Naive thymus-derived CD4-positive, alpha-beta T cell (primary cell): ENCODE data around the gene SLC29A1. TPM values are rescaled to one million over a fixed set of nuclear protein-coding genes. Genes with fewer than 3 reads are reported as not detected.
A peak's percentile ranks its signal among the peaks of the same experiment; 100 is the strongest.

ENCODE experiments used
- ATAC-seq: fragments of 150-1000 bp; cut with Tn5 transposase; 2 replicates; pipeline ENCODE4 v1.10.0; 2021; ENCODE audit warnings: mild to moderate bottlenecking, moderate library complexity
- CTCF ChIA-PET: fragments of 350-600 bp; sonication (Branson Sonifier 250); formaldehyde crosslinking; loops from one replicate; lab custom pipeline; 2021; ENCODE audit warnings: antibody characterized with exemption; lab: Charles Lee
- POLR2A ChIA-PET: fragments of 350-600 bp; sonication (Branson Sonifier 250); formaldehyde crosslinking; loops from one replicate; lab custom pipeline; 2021; ENCODE audit warnings: antibody characterized with exemption, inconsistent platforms; lab: Charles Lee
- DNase-seq, 9 donors: peaks; one replicate each; pipeline versions ENCODE4 v3.0.0 to v3.0.0-alpha.2; 2020 to 2022; ENCODE audit warnings: mixed read lengths in 1 of 9
- H3K27ac ChIP-seq: one replicate; pipeline ENCODE4 v1.7.0; 2013; ENCODE audit warnings: mild to moderate bottlenecking, low read depth, low read length, moderate library complexity
- H3K27me3 ChIP-seq, 2 donors: one replicate each; pipeline ENCODE4 v1.7.0; 2013; ENCODE audit warnings: low read length in 2 of 2, mild to moderate bottlenecking in 2 of 2, moderate library complexity in 2 of 2; ENCODE audit not compliant: control insufficient read depth in 2 of 2, insufficient read depth in 2 of 2
- H3K36me3 ChIP-seq, 3 experiments: 1 replicate in 2 of 3; 2 replicates in 1 of 3; pipeline ENCODE4 v1.7.0; 2013; ENCODE audit warnings: low read length in 3 of 3, mild to moderate bottlenecking in 3 of 3, moderate library complexity in 1 of 3; ENCODE audit not compliant: insufficient read depth in 3 of 3, control insufficient read depth in 2 of 3
- H3K4me1 ChIP-seq, 2 donors: one replicate each; pipeline ENCODE4 v1.7.0; 2013; ENCODE audit warnings: low read length in 2 of 2, mild to moderate bottlenecking in 2 of 2, moderate library complexity in 1 of 2; ENCODE audit not compliant: control insufficient read depth in 2 of 2, insufficient read depth in 2 of 2
- H3K4me3 ChIP-seq: 2 replicates; pipeline ENCODE4 v1.7.0; 2013; ENCODE audit warnings: mild to moderate bottlenecking, low read length
- H3K9me3 ChIP-seq, 3 experiments: 1 replicate in 2 of 3; 2 replicates in 1 of 3; pipeline ENCODE4 v1.7.0; 2013; ENCODE audit warnings: low read length in 3 of 3; ENCODE audit not compliant: control insufficient read depth in 2 of 3
- H3K27ac Mint-ChIP-seq, 9 donors: one replicate each; pipeline ENCODE4 v1.8.0; 2020 to 2022; ENCODE audit warnings: mixed read lengths in 9 of 9, mild to moderate bottlenecking in 8 of 9, moderate library complexity in 5 of 9, inconsistent platforms in 2 of 9
- H3K27me3 Mint-ChIP-seq, 5 donors: one replicate each; pipeline ENCODE4 v1.8.0; 2021 to 2022; ENCODE audit warnings: mixed read lengths in 5 of 5, mild to moderate bottlenecking in 1 of 5
- H3K36me3 Mint-ChIP-seq, 5 donors: one replicate each; pipeline ENCODE4 v1.8.0; 2020 to 2022; ENCODE audit warnings: mixed read lengths in 5 of 5, mild to moderate bottlenecking in 3 of 5, inconsistent platforms in 1 of 5
- H3K4me1 Mint-ChIP-seq, 7 donors: one replicate each; pipeline ENCODE4 v1.8.0; 2020 to 2022; ENCODE audit warnings: mixed read lengths in 7 of 7, mild to moderate bottlenecking in 3 of 7, inconsistent platforms in 1 of 7
- H3K4me3 Mint-ChIP-seq, 10 donors: one replicate each; pipeline ENCODE4 v1.8.0; 2020 to 2022; ENCODE audit warnings: mild to moderate bottlenecking in 10 of 10, mixed read lengths in 10 of 10, moderate library complexity in 6 of 10, inconsistent platforms in 2 of 10
- H3K9me3 Mint-ChIP-seq, 11 donors: one replicate each; pipeline ENCODE4 v1.8.0; 2020 to 2022; ENCODE audit warnings: mixed read lengths in 11 of 11, mild to moderate bottlenecking in 4 of 11, inconsistent platforms in 1 of 11, moderate library complexity in 1 of 11
- intact Hi-C, 2 donors: fragments of 100-400 bp; cut with micrococcal nuclease; formaldehyde crosslinking; loops; one replicate each; pipeline ENCODE4 v1.15.1; 2023
- polyA plus RNA-seq, 2 donors: library from polyadenylated mRNA; unstranded; fragments of 300-500 nt; fragmentation: Illumina TruSeq; gene quantifications; one replicate each; pipeline ENCODE4 v1.2.3, GENCODE V29; 2021
- total RNA-seq, 6 experiments: library from RNA in 5 of 6; stranded (reverse) in 5 of 6; gene quantifications; 1 replicate in 5 of 6; 2 replicates in 1 of 6; pipeline ENCODE4 v1.2.3 and lab custom pipeline; 2021 to 2026

SLC29A1 gene
- total and polyA plus RNA-seq, 7 experiments from 2014 or later, result 0.84 to 41.1 (median 1.8) TPM

DNA sequence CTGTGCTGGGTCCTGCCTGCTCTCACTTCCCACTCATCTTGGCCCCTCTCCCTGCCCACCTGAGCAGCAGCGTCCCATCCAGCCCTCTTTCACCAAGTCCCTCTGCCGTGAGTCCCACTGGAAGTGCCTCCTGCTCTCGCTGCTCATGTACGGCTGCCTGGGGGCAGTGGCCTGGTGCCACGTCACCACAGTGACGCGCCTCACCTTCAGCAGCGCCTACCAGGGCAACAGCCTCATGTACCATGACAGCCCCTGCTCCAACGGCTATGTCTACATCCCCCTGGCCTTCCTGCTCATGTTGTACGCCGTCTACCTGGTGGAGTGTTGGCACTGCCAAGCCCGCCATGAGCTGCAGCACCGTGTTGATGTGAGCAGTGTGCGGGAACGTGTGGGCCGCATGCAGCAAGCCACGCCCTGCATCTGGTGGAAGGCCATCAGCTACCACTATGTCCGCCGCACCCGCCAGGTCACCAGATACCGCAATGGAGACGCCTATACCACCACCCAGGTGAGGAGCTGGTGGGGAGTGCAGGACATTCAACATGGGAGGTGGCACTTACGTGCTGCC lies 49.7 kb downstream of the SLC29A1 start:
- H3K4me3 Mint-ChIP-seq, result peak overlapping the region in 3 of 10 donors; percentile 0 to 52 (median 33)
- no peak for ATAC-seq
- H3K36me3 Mint-ChIP-seq, result peaks cover 0 to 4% (median 0%) of the 10 kb centered on the region in 5 donors
- intact Hi-C loops, result no loop called here
- peaks cover 5 to 24% (median 15%) of the 10 kb centered on the region in 7 donors for H3K4me1 Mint-ChIP-seq
- Histone ChIP-seq H3K4me1 (no peaks in the 10 kb centered on the region), H3K4me3 (no peak overlapping the region), H3K27me3 (peaks cover 0 to 29% of the 10 kb centered on the region in 2 donors), H3K36me3 (no peaks in the 10 kb centered on the region), H3K27ac (no peak overlapping the region), H3K9me3 (no peaks in the 10 kb centered on the region)
- H3K27ac Mint-ChIP-seq, result peak overlapping the region in 1 of 9 donors; percentile 75
- CTCF ChIA-PET, result interaction anchor here (1.4 kb wide), 1 partner anchor 23 kb away, joined by 4 read pairs; no protein-coding TSS in a partner anchor
- no peak for DNase-seq
- peaks cover 60 to 73% (median 68%) of the 10 kb centered on the region in 5 donors for H3K27me3 Mint-ChIP-seq
- peaks cover 0 to 2% (median 0%) of the 10 kb centered on the region in 11 donors for H3K9me3 Mint-ChIP-seq
- POLR2A ChIA-PET, result no interaction called here

GRCh38 chr6:44273617-44274016 lies 50.2 kb downstream of the SLC29A1 start:
- ChIA-PET CTCF (no interaction called here), POLR2A (no interaction called here)
- ATAC-seq (no peak), DNase-seq (no peak)
- Mint-ChIP-seq H3K4me1 (peaks cover 5 to 24% (median 15%) of the 10 kb centered on the region in 7 donors), H3K27ac (no peak overlapping the region), H3K36me3 (peaks cover 0 to 4% (median 0%) of the 10 kb centered on the region in 5 donors), H3K4me3 (no peak overlapping the region), H3K27me3 (peaks cover 65 to 75% (median 68%) of the 10 kb centered on the region in 5 donors), H3K9me3 (peaks cover 0 to 2% (median 0%) of the 10 kb centered on the region in 11 donors)
- no peaks in the 10 kb centered on the region for H3K4me1 ChIP-seq
- H3K36me3 ChIP-seq, result no peaks in the 10 kb centered on the region
- intact Hi-C loops, result no loop called here
- H3K4me3 ChIP-seq, result no peak overlapping the region
- peaks cover 0 to 26% of the 10 kb centered on the region in 2 donors for H3K27me3 ChIP-seq
- H3K9me3 ChIP-seq, result no peaks in the 10 kb centered on the region
- no peak overlapping the region for H3K27ac ChIP-seq

GRCh38 chr6:44275271-44275748 lies 51.9 kb downstream of the SLC29A1 start:
- peaks cover 0 to 21% of the 10 kb centered on the region in 2 donors for H3K27me3 ChIP-seq
- H3K4me3 ChIP-seq, result no peak overlapping the region
- no peaks in the 10 kb centered on the region for H3K36me3 ChIP-seq

GRCh38 chr6:44275749-44276648 lies 52.6 kb downstream of the SLC29A1 start:
- Histone ChIP-seq H3K36me3 (no peaks in the 10 kb centered on the region), H3K9me3 (no peaks in the 10 kb centered on the region), H3K4me3 (no peak overlapping the region), H3K4me1 (no peaks in the 10 kb centered on the region), H3K27ac (no peak overlapping the region), H3K27me3 (peaks cover 0 to 21% of the 10 kb centered on the region in 2 donors)
- ChIA-PET CTCF (no interaction called here), POLR2A (interaction anchor here (1.1 kb wide), 1 partner anchor 28 kb away, joined by 3 read pairs; no protein-coding TSS in a partner anchor)
- ATAC-seq (peak; percentile 62), DNase-seq (peak in 3 of 9 donors; percentile 25 to 49 (median 29))
- H3K27ac Mint-ChIP-seq, result no peak overlapping the region
- peaks cover 49 to 73% (median 63%) of the 10 kb centered on the region in 5 donors for H3K27me3 Mint-ChIP-seq
- peak overlapping the region in 4 of 10 donors; percentile 23 to 55 (median 36) for H3K4me3 Mint-ChIP-seq
- peaks cover 4 to 14% (median 7%) of the 10 kb centered on the region in 7 donors for H3K4me1 Mint-ChIP-seq
- peaks cover 0 to 2% (median 0%) of the 10 kb centered on the region in 11 donors for H3K9me3 Mint-ChIP-seq
- H3K36me3 Mint-ChIP-seq, result peaks cover 0 to 4% (median 0%) of the 10 kb centered on the region in 5 donors
- intact Hi-C loops, result no loop called here

More at GRCh38 chr6:44275271-44275748, 51.9 kb downstream of the SLC29A1 start:
- Mint-ChIP-seq H3K4me3 (peak overlapping the region in 4 of 10 donors; percentile 23 to 56 (median 30)), H3K27ac (no peak overlapping the region), H3K36me3 (peaks cover 0 to 4% (median 0%) of the 10 kb centered on the region in 5 donors), H3K4me1 (peaks cover 4 to 14% (median 7%) of the 10 kb centered on the region in 7 donors), H3K27me3 (peaks cover 50 to 69% (median 61%) of the 10 kb centered on the region in 5 donors), H3K9me3 (peaks cover 0 to 2% (median 0%) of the 10 kb centered on the region in 11 donors)
- ATAC-seq (no peak), DNase-seq (no peak)
- intact Hi-C loops, result no loop called here
- CTCF ChIA-PET, result no interaction called here
- no peaks in the 10 kb centered on the region for H3K4me1 ChIP-seq
- POLR2A ChIA-PET, result interaction anchor here (0.7 to 1.1 kb wide), 2 partner anchors 27 to 97 kb away, joined by 3 read pairs; no protein-coding TSS in a partner anchor
- no peaks in the 10 kb centered on the region for H3K9me3 ChIP-seq
- no peak overlapping the region for H3K27ac ChIP-seq

GRCh38 chr6:44276667-44277640 lies 53.6 kb downstream of the SLC29A1 start:
- peak overlapping the region in 7 of 10 donors; percentile 42 to 71 (median 55) for H3K4me3 Mint-ChIP-seq
- H3K4me1 Mint-ChIP-seq, result peaks cover 0 to 12% (median 7%) of the 10 kb centered on the region in 7 donors
- intact Hi-C loops, result no loop called here
- Histone ChIP-seq H3K27me3 (peaks cover 0 to 16% of the 10 kb centered on the region in 2 donors), H3K9me3 (no peaks in the 10 kb centered on the region), H3K4me1 (no peaks in the 10 kb centered on the region), H3K36me3 (no peaks in the 10 kb centered on the region), H3K27ac (no peak overlapping the region), H3K4me3 (no peak overlapping the region)
- peaks cover 0 to 4% (median 0%) of the 10 kb centered on the region in 5 donors for H3K36me3 Mint-ChIP-seq
- no peak overlapping the region for H3K27ac Mint-ChIP-seq
- ATAC-seq, result no peak
- ChIA-PET CTCF (interaction anchor here (0.8 kb wide), 1 partner anchor 9 kb away, joined by 6 read pairs; no protein-coding TSS in a partner anchor), POLR2A (interaction anchor here (1.1 kb wide), 1 partner anchor 29 kb away, joined by 3 read pairs; no protein-coding TSS in a partner anchor)
- H3K9me3 Mint-ChIP-seq, result peaks cover 0 to 2% (median 0%) of the 10 kb centered on the region in 11 donors
- peaks cover 40 to 64% (median 55%) of the 10 kb centered on the region in 5 donors for H3K27me3 Mint-ChIP-seq
- DNase-seq, result no peak
